Neural cell (in vitro differentiated cells): ENCODE measurements around the gene RNF157. TPM values are rescaled to one million over a fixed set of nuclear protein-coding genes. Genes with fewer than 3 reads are reported as not detected.

ENCODE experiments used
- H2AFZ ChIP-seq: fragments of 200-600, 300-800 bp; sonication (generic), shearing (Covaris generic); 2 replicates; pipeline ENCODE4 v1.6.0; 2014; ENCODE audit warnings: low read depth, mild to moderate bottlenecking, antibody characterized with exemption, low read length, moderate library complexity
- H3F3A ChIP-seq: fragments of 200-600 bp; shearing (Covaris generic); 2 replicates; pipeline ENCODE4 v1.6.1; 2016; ENCODE audit warnings: mild to moderate bottlenecking, moderate library complexity, mixed read lengths, antibody characterized with exemption, low read length; ENCODE audit not compliant: insufficient read depth, poor library complexity, severe bottlenecking
- H3K27ac ChIP-seq: fragments of 200-600, 300-800 bp; sonication (generic), shearing (Covaris generic); 2 replicates; pipeline ENCODE4 v1.5.1; 2014; ENCODE audit warnings: mild to moderate bottlenecking, low read length, moderate library complexity
- H3K27me3 ChIP-seq: fragments of 300-800, 200-600 bp; sonication (generic), shearing (Covaris generic); 2 replicates; pipeline ENCODE4 v1.6.0; 2014; ENCODE audit warnings: mild to moderate bottlenecking, low read depth, low read length, moderate library complexity; ENCODE audit not compliant: insufficient read depth
- H3K36me3 ChIP-seq: fragments of 300-800, 200-600 bp; sonication (generic), shearing (Covaris generic); 2 replicates; pipeline ENCODE4 v1.5.1; 2014; ENCODE audit warnings: mild to moderate bottlenecking, antibody characterized with exemption, low read length, moderate library complexity; ENCODE audit not compliant: insufficient read depth
- H3K4me2 ChIP-seq: fragments of 300-800, 200-600 bp; sonication (generic), shearing (Covaris generic); 2 replicates; pipeline ENCODE4 v1.6.0; 2014; ENCODE audit warnings: mild to moderate bottlenecking, low read length
- H3K4me3 ChIP-seq: fragments of 300-800, 200-600 bp; sonication (generic), shearing (Covaris generic); 2 replicates; pipeline ENCODE4 v1.5.1; 2014; ENCODE audit warnings: mild to moderate bottlenecking, low read length, moderate library complexity
- H3K79me2 ChIP-seq: fragments of 200-600 bp; shearing (Covaris generic); replicated peaks from 2 replicates; pipeline ENCODE4 v1.6.0; 2014; ENCODE audit warnings: mild to moderate bottlenecking, low read length, moderate library complexity; ENCODE audit not compliant: insufficient read depth
- H3K9ac ChIP-seq: fragments of 300-800, 200-600 bp; sonication (generic), shearing (Covaris generic); 2 replicates; pipeline ENCODE4 v1.6.1; 2016; ENCODE audit warnings: mild to moderate bottlenecking, low read length, mixed read lengths
- H3K9me2 ChIP-seq: fragments of 200-600 bp; shearing (Covaris generic); 2 replicates; pipeline ENCODE4 v1.6.1; 2016; ENCODE audit warnings: mild to moderate bottlenecking, low read length, mixed read lengths; ENCODE audit not compliant: insufficient read depth
- H3K9me3 ChIP-seq: fragments of 200-600, 300-800 bp; sonication (generic), shearing (Covaris generic); 2 replicates; pipeline ENCODE4 v1.6.1; 2016; ENCODE audit warnings: mild to moderate bottlenecking, mixed run types, low read length, moderate library complexity, mixed read lengths
- H4K20me1 ChIP-seq: fragments of 200-600 bp; shearing (Covaris generic); 2 replicates; pipeline ENCODE4 v1.6.1; 2016; ENCODE audit warnings: mild to moderate bottlenecking, mixed run types; ENCODE audit not compliant: insufficient read depth
- CTCF ChIP-seq: fragments of 450-650 bp; IDR thresholded peaks from 2 replicates; pipeline ENCODE4 v1.5.1; 2014; ENCODE audit warnings: antibody characterized with exemption, mild to moderate bottlenecking, moderate library complexity; ENCODE audit not compliant: poor library complexity, severe bottlenecking
- EP300 ChIP-seq: fragments of 450-650 bp; conservative IDR thresholded peaks from 2 replicates; pipeline ENCODE4 v1.6.1; 2014; ENCODE audit warnings: antibody characterized with exemption, mild to moderate bottlenecking, moderate library complexity; ENCODE audit not compliant: poor library complexity, severe bottlenecking
- EZH2 ChIP-seq: fragments of 200-600, 300-800 bp; shearing (Covaris generic), sonication (generic); IDR thresholded peaks from 2 replicates; pipeline ENCODE4 v1.6.1; 2014; ENCODE audit warnings: antibody characterized with exemption, low read length, borderline replicate concordance, mild to moderate bottlenecking; ENCODE audit not compliant: insufficient read depth, poor library complexity, severe bottlenecking
- MXI1 ChIP-seq: fragments of 450-650 bp; conservative IDR thresholded peaks from 2 replicates; pipeline ENCODE4 v1.6.1; 2014; ENCODE audit warnings: antibody characterized with exemption, mild to moderate bottlenecking; ENCODE audit not compliant: poor library complexity, severe bottlenecking
- POLR2AphosphoS5 ChIP-seq: IDR thresholded peaks from 2 replicates; pipeline ENCODE4 v1.6.1; 2012
- RAD21 ChIP-seq: fragments of 450-650 bp; conservative IDR thresholded peaks from 2 replicates; pipeline ENCODE4 v1.6.1; 2014; ENCODE audit warnings: antibody characterized with exemption, mild to moderate bottlenecking, moderate library complexity
- REST ChIP-seq: IDR thresholded peaks from 2 replicates; pipeline ENCODE4 v1.6.1; 2012; ENCODE audit warnings: borderline replicate concordance
- SMC3 ChIP-seq: fragments of 450-650 bp; conservative IDR thresholded peaks from 2 replicates; pipeline ENCODE4 v1.6.1; 2014; ENCODE audit warnings: antibody characterized with exemption, mild to moderate bottlenecking, moderate library complexity; ENCODE audit not compliant: poor library complexity
- TAF1 ChIP-seq: IDR thresholded peaks from 2 replicates; pipeline ENCODE4 v1.6.1; 2012; ENCODE audit warnings: low read depth
- polyA plus RNA-seq: library from polyadenylated mRNA; depleted of rRNA; stranded (reverse); fragments of >200 nt; gene quantifications from 2 replicates; pipeline ENCODE4 v1.2.3, GENCODE V29; 2014

The RNF157 gene
- polyA plus RNA-seq, 1 donor from 2014 or later = 15.9 TPM

GRCh38 chr17:76276461-76277299 is 36.4 kb upstream of the RNF157 start:
- no peak overlapping the region for H3K4me3 ChIP-seq
- no peak overlapping the region for H3K4me2 ChIP-seq
- H3K27me3 ChIP-seq = no peaks in the 10 kb centered on the region
- no peaks in the 10 kb centered on the region for H3K9me3 ChIP-seq
- H2AFZ ChIP-seq = no peak overlapping the region
- H3K36me3 ChIP-seq = no peaks in the 10 kb centered on the region
- TF ChIP-seq POLR2AphosphoS5 (no peak), EP300 (no peak), EZH2 (no peak), REST (no peak), RAD21 (no peak), TAF1 (no peak), SMC3 (no peak), MXI1 (no peak), CTCF (no peak)
- H3F3A ChIP-seq = no peaks in the 10 kb centered on the region
- no peaks in the 10 kb centered on the region for H3K79me2 ChIP-seq
- no peak overlapping the region for H3K27ac ChIP-seq
- no peak overlapping the region for H3K9ac ChIP-seq
- no peaks in the 10 kb centered on the region for H4K20me1 ChIP-seq
- H3K9me2 ChIP-seq = no peaks in the 10 kb centered on the region

- Histone ChIP-seq H4K20me1 (no peaks in the 10 kb centered on the region), H3K9me3 (no peaks in the 10 kb centered on the region), H2AFZ (no peak overlapping the region), H3K9me2 (no peaks in the 10 kb centered on the region), H3K9ac (no peak overlapping the region), H3F3A (no peaks in the 10 kb centered on the region), H3K36me3 (no peaks in the 10 kb centered on the region), H3K4me2 (no peak overlapping the region), H3K4me3 (no peak overlapping the region), H3K79me2 (no peaks in the 10 kb centered on the region), H3K27ac (no peak overlapping the region), H3K27me3 (no peaks in the 10 kb centered on the region)
- TF ChIP-seq RAD21 (no peak), REST (no peak)
Measured at GRCh38 chr17:76276069-76276431, 35.8 kb upstream of the RNF157 start.
